Superior temporal gyrus (tissue), 1 donor: ENCODE data around the gene OGFOD3.
"Not testable (repeated sequence)": the region's sequence is repeated elsewhere in the genome, so short reads cannot be mapped to it uniquely, and the experiment has no call there.

Experiments used
- DNase-seq: peaks from one replicate; pipeline ENCODE4 v3.0.0-alpha.2; 2016; ENCODE audit errors: extremely low spot score

The OGFOD3 gene

DNA sequence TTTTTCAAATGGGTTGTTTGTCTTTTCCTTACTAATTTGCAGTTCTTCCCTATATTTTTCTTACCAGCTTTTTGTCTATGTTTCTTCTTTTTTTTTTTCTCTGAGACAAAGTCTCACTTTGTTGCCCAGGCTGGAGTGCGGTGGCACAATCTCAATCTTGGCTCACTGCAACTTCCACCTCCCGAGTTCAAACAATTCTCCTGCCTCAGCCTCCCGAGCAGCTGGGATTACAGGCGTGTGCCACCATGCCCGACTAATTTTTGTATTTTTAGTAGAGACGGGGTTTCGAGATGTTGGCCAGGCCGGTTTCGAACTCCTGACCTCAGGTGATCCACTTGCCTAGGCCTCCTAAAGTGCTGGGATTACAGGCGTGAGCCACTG lies 45.3 kb downstream of the OGFOD3 start:
- DNase-seq: not testable (repeated sequence)

DNA sequence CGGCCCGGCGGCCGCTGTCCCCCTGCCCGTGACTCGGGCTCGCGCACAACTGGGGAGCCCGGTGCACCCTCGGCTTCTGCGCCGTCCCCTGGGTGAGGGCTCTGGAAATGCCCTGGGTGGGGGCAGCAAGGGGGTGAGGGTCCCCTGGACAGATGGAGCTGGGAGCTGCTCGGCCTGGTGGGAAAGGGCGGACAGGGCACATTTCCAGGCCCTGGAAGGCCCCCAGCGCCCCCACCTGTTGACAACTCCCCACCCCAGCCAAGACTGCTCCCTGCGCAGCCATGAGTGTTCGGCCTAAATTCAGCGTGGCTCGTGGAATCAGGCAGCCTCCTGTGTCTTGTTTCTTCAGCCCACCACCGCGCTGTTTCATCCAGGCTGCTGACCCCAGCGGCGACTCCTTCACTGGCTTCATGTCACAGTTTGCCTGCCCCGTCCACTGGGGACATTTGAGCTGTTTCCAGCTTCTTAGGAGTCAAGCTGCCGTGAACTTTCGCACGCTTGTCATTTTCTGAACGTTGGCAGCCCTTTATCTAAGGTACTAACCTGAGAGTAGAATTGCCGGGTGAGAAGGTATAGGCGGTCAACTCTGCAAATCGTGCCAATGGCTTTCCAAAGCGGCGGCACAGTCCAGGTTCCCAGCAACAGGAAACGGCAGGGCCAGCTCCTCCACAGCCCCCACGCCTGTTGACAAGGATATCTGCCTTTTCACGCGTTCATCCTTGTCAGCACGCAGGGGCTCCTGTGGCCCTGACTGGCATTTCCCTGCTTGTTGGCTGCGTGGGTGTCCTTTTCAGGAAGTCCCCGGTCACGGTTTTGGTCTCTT lies 45.9 kb downstream of the OGFOD3 start:
- no peak for DNase-seq

DNA sequence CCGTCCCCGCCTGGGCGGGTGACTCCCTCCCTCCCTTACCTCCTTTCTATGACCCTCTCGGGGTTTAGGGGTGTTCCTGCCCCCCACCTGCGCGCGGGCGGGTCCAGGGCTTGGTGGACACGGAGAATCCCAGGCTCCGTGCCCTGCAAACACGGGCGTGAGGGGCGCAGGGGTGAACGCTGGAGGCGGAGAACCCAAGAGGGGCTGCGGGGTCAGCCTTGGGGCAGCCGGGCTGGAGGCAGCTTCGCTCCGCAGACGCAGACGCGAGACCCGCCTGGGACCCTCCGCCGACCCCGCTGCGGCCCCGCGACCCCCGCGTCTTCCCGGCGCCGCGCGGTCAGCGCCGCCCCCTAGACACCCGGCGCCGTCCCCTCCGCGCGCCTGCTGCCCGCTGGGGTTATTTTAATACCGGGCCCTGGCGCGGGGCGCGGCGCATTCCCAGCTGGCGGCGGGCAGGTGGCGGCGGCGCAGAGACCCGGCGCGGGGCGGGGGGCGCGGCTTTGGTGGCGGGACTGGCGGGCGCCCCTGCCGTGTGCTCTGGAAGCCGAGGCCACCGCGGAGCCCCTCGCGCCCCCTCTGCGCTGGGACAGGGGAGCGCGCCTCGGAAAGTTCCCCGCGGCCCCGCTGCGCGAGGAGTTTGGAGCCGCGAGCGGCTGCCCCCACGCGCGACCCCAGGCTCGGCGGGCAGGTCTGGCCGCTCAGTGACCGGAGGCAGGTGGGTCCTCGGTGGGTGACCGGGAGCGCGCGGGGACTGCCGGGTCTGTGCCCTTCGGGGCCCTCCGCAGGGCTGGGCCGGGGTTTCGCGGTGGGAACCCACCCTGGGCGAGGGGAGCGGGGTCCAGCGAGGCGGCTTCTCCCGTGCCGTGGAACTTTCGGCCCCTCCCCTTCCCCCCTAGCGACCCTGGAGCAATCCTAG lies 46.8 kb downstream of the OGFOD3 start, which contains the start of gene UTS2R:
TSS of gene UTS2R (plus strand) at position 433 of the 916 bp plus-strand sequence. CDS start 2,560 bp downstream, outside the sequence.
- no peak for DNase-seq

DNA sequence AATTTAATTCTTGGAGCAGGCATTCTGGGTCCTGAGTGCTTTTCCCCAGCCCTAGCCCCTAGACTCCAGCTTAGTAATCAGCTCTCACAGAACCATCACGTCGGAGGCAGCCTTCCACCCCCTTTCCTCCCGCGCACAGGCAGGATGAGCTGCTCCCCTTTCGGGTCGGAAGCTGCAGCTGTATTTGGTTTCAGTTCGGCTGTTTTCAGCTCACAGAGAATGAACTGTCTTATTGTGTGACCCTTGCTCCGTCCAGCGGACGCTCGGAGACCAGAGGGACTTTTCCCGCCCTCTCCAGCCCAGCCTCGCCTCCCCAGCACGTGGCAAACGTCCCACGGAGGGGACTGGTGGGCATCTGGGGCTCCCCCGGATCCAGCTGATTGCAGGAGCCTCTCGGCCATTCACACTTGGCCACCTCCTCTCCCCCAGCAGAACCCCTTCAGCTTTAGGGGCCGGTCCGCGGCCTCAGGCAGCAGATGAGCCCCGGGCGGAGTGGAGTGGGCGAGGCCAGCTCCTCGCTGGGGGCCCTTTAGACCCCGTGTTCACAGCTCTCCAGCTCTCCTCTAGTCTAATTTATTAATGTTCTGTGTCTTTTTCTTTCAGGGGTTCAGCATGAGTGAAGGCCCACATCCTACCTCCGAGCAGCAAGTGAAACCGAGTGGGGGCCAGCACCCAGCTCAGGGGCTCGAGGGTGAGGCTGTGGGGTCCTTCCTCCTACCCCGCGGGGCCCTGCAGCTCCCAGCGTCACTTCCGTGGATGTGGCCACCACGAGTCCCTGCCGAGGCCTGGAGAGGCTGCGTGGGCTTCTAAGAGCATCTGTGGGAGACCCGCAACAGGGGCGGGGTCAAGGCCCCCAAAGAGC lies 47.7 kb downstream of the OGFOD3 start:
- no peak for DNase-seq

DNA sequence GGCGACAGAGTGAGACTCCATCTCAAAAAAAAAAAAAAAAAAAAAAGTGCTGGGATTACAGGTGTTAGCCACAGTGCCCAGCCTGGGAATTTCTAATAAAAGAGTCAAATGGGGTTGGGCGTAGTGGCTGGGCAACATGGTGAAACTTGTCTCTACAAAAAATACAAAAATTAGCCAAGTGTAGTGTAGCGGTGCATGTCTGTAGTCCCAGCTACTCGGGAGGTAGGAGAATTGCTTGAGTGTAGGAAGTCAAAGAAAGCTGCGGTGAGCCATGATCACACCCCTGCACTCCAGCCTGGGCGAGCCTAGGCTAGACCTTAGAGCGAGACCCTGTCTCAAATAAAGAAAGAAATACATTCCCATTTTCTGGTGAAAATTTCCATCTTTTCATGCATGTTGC lies 49.2 kb downstream of the OGFOD3 start:
- no peak for DNase-seq

DNA sequence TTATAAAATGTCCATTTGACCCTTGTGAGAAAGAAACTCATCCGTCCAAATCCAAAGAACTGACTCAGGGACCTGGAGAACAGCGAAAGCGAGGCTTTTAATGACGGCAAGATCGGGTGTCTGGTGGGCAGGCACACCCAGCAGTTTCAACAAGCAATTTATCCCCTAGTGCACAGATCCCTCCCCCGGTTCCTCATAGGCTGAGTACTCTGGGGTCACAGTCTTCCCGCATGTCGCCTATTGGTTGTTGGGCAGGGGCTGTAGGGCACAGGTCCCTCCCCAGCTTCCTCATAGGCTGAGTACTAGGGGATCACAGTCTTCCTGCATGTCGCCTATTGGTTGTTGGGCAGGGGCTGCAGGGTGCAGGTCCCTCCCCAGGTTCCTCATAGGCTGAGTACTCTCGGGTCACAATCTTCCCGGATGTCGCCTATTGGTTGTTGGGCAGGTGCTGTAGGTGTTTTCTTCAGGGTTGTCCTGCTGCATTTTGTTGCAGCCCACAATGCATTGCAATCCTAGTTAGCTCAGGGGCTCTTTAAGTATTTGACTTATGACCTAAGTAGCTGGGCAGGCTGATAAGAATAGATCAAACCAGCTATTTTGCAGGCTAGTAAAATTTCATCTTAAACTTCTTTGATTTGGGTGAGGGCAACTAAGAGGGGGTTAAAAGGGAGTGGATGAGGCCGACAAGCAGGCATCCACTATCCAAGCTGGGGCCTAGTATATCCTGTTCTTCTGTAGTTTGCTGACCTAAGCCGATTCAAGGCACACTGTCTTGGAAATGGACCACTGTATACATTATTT lies 50.5 kb downstream of the OGFOD3 start:
- DNase-seq: no peak

DNA sequence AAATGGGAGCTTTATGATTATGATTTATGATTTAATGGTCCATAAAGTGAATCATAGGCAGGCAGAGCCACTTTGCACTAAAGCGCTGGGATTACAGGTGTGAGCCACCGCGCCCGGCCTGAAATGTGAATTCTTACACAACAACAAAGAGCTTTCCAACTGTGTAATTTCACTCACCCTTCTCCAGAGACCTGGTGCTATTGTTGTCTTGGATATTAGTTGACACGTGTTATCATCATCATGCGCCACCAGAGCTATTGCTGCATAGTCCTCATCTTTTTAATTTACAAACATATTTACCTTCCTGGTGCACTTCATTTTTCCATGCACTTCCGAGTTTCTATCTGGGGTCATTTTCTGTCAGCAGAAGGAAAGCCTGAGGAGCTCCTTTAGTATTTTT lies 51.6 kb downstream of the OGFOD3 start:
- no peak for DNase-seq

GRCh38 chr17:82365606-82366295 lies 52.6 kb downstream of the OGFOD3 start:
- DNase-seq: no peak

- DNase-seq: no peak
These were observed 56.3 kb downstream of the OGFOD3 start for GRCh38 chr17:82361885-82362633.

- DNase-seq: not testable (repeated sequence)
These were observed 58.8 kb downstream of the OGFOD3 start for GRCh38 chr17:82359451-82360074.

- DNase-seq: no peak
These were observed 59.7 kb downstream of the OGFOD3 start, which contains the start of gene TEX19 for GRCh38 chr17:82358465-82359350. TEX19 (plus strand) TSS chr17:82359247; CDS start chr17:82362151, 2,904 bp downstream.

GRCh38 chr17:82357394-82357793 lies 61.0 kb downstream of the OGFOD3 start:
- no peak for DNase-seq

- no peak for DNase-seq
These were observed 61.5 kb downstream of the OGFOD3 start for GRCh38 chr17:82356845-82357355.

DNA sequence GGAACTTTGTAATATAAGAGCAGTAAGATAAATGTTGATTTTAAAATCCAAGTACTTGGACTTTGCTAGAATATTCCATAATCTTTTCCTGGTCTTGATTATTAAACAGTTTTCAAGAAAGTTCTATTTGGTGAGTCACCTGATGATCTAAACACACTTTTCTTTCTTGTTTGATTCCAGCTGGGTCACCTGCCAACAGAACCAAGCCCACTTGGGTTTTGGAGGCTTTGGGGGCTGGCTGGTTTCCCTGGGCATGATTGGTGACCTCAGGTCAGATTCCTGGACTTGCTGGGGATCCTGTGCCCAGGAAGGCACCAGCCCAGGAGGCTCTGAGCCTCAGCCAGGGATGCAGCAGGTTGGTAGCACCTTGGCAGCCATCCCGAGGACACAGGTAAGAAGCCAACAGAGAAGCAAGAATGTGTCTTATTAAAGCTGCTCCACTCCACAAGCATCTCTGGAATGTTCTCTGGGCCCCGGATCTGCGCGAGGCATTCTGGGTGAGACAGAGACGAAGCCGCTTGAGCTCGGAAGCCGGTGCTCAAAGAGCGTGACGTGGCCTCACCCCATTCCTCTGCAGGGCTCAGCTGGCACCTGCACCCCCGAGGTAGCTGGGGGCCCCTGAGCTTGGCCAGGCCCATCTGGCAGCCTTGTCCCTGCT lies 62.5 kb downstream of the OGFOD3 start:
- no peak for DNase-seq

DNA sequence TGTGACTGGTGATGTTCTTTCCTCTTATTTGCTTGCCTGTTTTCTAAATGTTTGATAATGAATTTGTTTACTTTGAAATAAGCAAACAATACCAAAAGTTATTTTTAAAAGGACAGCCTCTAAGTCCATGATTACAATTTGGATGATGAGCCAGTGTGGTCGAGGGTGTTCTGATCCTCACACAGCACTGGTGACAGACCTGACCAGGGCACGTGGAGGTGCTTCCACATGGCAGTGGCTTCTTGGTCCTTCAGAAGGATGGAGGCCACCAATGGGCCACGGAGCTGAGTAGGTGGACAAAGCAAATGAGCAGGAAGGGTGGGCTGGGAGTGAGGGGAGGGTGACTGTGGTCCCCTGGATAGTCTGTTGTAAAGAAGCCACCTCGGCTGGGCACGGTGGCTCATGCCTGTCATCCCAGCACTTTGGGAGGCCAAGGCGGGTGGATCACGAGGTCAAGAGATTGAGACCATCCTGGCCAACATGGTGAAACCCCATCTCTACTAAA lies 63.5 kb downstream of the OGFOD3 start:
- no peak for DNase-seq

DNA sequence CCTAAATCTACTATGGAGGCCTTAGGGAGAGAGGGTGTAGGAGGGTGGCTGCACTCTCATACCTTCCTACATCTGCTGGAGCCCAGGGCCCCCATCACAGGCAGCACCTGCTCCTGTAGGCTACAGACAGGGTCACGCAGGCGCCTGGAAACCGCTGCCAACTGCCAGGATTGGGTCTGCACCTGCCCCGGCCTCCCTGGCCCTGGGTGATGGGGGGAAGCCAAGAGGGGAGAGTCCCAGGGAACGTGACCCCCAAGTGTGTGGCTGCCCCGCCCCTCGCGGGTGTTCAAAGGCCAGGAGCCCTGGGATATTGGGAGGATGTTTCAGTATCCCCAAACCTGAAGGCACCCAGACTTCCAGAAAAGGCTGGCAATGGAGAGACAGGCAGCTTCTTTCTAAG lies 64.9 kb downstream of the OGFOD3 start:
- DNase-seq: no peak
